ENCODE results near the gene GATA2.

GATA2 gene

GRCh38 chr3:128449111-128449638 is 43.8 kb downstream of the GATA2 start:
- H3K4me2 ChIP-seq (ENCODE audit: low read depth, low read length, poor library complexity, severe bottlenecking) = no peak overlapping the region
- TF ChIP-seq CTCF (IDR thresholded peaks at IDR 0.05; ENCODE audit: insufficient read depth, low read length, poor library complexity, severe bottlenecking) = no peak
- no peak for TF ChIP-seq EZH2phosphoT487 (conservative IDR thresholded peaks at IDR 0.05; ENCODE audit: low read length)
- no peaks in the 10 kb centered on the region for H3K9me2 ChIP-seq (replicated peaks; ENCODE audit: insufficient read depth, low read length)
- H3K4me3 ChIP-seq (ENCODE audit: insufficient read depth, low read length, poor library complexity, severe bottlenecking) = no peak overlapping the region
- no peak overlapping the region for H3K9ac ChIP-seq (ENCODE audit: low read length)
- H3K9me3 ChIP-seq (ENCODE audit: insufficient read depth, low read length) = no peaks in the 10 kb centered on the region
- H3K79me2 ChIP-seq (ENCODE audit: insufficient read depth, low read length) = no peaks in the 10 kb centered on the region
- H3F3A ChIP-seq (ENCODE audit: insufficient read depth) = no peaks in the 10 kb centered on the region
- H2AFZ ChIP-seq (ENCODE audit: low read depth, low read length, severe bottlenecking) = no peak overlapping the region
- H3K36me3 ChIP-seq (ENCODE audit: low read length) = no peaks in the 10 kb centered on the region
- no peak overlapping the region for H3K27ac ChIP-seq (ENCODE audit: low read depth, low read length)
- H3K27me3 ChIP-seq (ENCODE audit: low read length) = no peaks in the 10 kb centered on the region
- H4K20me1 ChIP-seq (ENCODE audit: low read depth, low read length) = no peaks in the 10 kb centered on the region

GRCh38 chr3:128448491-128448890 is 44.5 kb downstream of the GATA2 start:
- TF ChIP-seq CTCF (IDR thresholded peaks at IDR 0.05; ENCODE audit: insufficient read depth, low read length, poor library complexity, severe bottlenecking) (no peak), EZH2phosphoT487 (conservative IDR thresholded peaks at IDR 0.05; ENCODE audit: low read length) (no peak)
- H3K4me2 ChIP-seq (ENCODE audit: low read depth, low read length, poor library complexity, severe bottlenecking) = no peak overlapping the region
- no peak overlapping the region for H3K4me3 ChIP-seq (ENCODE audit: insufficient read depth, low read length, poor library complexity, severe bottlenecking)
- H3K9me3 ChIP-seq (ENCODE audit: insufficient read depth, low read length) = no peaks in the 10 kb centered on the region
- no peaks in the 10 kb centered on the region for H4K20me1 ChIP-seq (ENCODE audit: low read depth, low read length)
- no peak overlapping the region for H3K9ac ChIP-seq (ENCODE audit: low read length)
- H3K9me2 ChIP-seq (replicated peaks; ENCODE audit: insufficient read depth, low read length) = no peaks in the 10 kb centered on the region
- H2AFZ ChIP-seq (ENCODE audit: low read depth, low read length, severe bottlenecking) = no peak overlapping the region
- no peaks in the 10 kb centered on the region for H3K27me3 ChIP-seq (ENCODE audit: low read length)
- H3K79me2 ChIP-seq (ENCODE audit: insufficient read depth, low read length) = no peaks in the 10 kb centered on the region
- H3K36me3 ChIP-seq (ENCODE audit: low read length) = no peaks in the 10 kb centered on the region
- no peaks in the 10 kb centered on the region for H3F3A ChIP-seq (ENCODE audit: insufficient read depth)
- no peak overlapping the region for H3K27ac ChIP-seq (ENCODE audit: low read depth, low read length)

GRCh38 chr3:128447561-128448013 is 45.4 kb downstream of the GATA2 start:
- H3K27ac ChIP-seq (ENCODE audit: low read depth, low read length) = no peak overlapping the region
- TF ChIP-seq CTCF (IDR thresholded peaks at IDR 0.05; ENCODE audit: insufficient read depth, low read length, poor library complexity, severe bottlenecking) = no peak
- TF ChIP-seq EZH2phosphoT487 (conservative IDR thresholded peaks at IDR 0.05; ENCODE audit: low read length) = no peak
- no peaks in the 10 kb centered on the region for H3K36me3 ChIP-seq (ENCODE audit: low read length)
- H3K4me3 ChIP-seq (ENCODE audit: insufficient read depth, low read length, poor library complexity, severe bottlenecking) = no peak overlapping the region
- H3K79me2 ChIP-seq (ENCODE audit: insufficient read depth, low read length) = no peaks in the 10 kb centered on the region
- no peaks in the 10 kb centered on the region for H4K20me1 ChIP-seq (ENCODE audit: low read depth, low read length)
- H2AFZ ChIP-seq (ENCODE audit: low read depth, low read length, severe bottlenecking) = no peak overlapping the region
- H3K4me2 ChIP-seq (ENCODE audit: low read depth, low read length, poor library complexity, severe bottlenecking) = no peak overlapping the region
- H3K9ac ChIP-seq (ENCODE audit: low read length) = no peak overlapping the region
- H3F3A ChIP-seq (ENCODE audit: insufficient read depth) = no peaks in the 10 kb centered on the region
- no peaks in the 10 kb centered on the region for H3K9me3 ChIP-seq (ENCODE audit: insufficient read depth, low read length)
- H3K9me2 ChIP-seq (replicated peaks; ENCODE audit: insufficient read depth, low read length) = no peaks in the 10 kb centered on the region
- no peaks in the 10 kb centered on the region for H3K27me3 ChIP-seq (ENCODE audit: low read length)

Data from SU-DHL-6 (cell line).